Measurements from ENCODE around the gene PTPRD. TPM values are rescaled to one million over a fixed set of nuclear protein-coding genes. Genes with fewer than 3 reads are reported as not detected.

PTPRD gene
- total and polyA plus RNA-seq, 2 of the 4 experiments (the other 2 are of a cell fraction), result 0.07 to 0.18 TPM

DNA sequence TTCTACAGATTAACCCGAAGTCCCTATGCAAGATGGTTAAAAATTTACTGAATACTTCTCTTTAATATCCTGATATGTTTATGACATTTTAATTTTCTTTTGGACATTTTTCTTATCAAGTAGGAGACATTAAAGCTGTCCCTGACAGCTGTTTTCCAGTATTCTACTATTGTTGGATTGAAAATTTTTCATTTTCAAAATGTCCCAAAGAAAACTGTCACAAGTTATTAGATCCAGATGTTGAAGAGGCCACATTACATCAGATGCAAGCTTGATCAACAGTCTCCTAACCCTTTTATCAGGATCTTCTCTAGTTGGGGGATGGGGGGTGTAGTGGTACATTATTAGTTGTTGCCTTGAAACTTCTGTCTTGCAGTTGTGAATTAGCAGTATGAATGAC is 1410.5 kb downstream of the PTPRD start:
- intact Hi-C loops (cut with micrococcal nuclease), result no loop called here
- no peaks in the 10 kb centered on the region for H3K9me1 ChIP-seq (ENCODE audit: insufficient read depth, low read length)
- dilution Hi-C loops (cut with HindIII; ENCODE audit: low sequenced_read_pairs, unreplicated experiment), result no loop called here

More for the DNA sequence above, 1410.5 kb downstream of the PTPRD start:
- Histone ChIP-seq H3K18ac (ENCODE audit: low read depth, low read length) (no peak overlapping the region), H2BK20ac (ENCODE audit: low read depth, low read length) (no peak overlapping the region), H2AK9ac (replicated peaks; ENCODE audit: low read depth, low read length, poor library complexity) (no peak overlapping the region), H3K27me3 (ENCODE audit: control insufficient read depth, insufficient read depth, low read length) (no peaks in the 10 kb centered on the region), H3K9me3 (ENCODE audit: control insufficient read depth, insufficient read depth, low read length) (peaks cover 5% of the 10 kb centered on the region), H2BK5ac (ENCODE audit: low read depth, low read length, poor library complexity, severe bottlenecking) (no peak overlapping the region), H4K91ac (ENCODE audit: insufficient read depth, low read depth, low read length) (no peak overlapping the region), H3K27ac (ENCODE audit: insufficient read depth, low read length) (no peak overlapping the region), H3K4me2 (ENCODE audit: low read depth, low read length) (no peak overlapping the region), H3K79me1 (ENCODE audit: low read depth in 1 of 2, low read length in 2 of 2) (no peaks in the 10 kb centered on the region), H3K23ac (ENCODE audit: low read depth, low read length) (no peak overlapping the region), H3K14ac (replicated peaks; ENCODE audit: low read depth, low read length) (no peak overlapping the region), H2BK15ac (ENCODE audit: low read depth, low read length) (no peak overlapping the region), H3K4me3 (ENCODE audit: insufficient read depth, low read depth, low read length) (no peak overlapping the region), H3K4ac (ENCODE audit: low read depth, low read length) (no peak overlapping the region), H4K8ac (ENCODE audit: low read depth in 2 of 2, low read length in 2 of 2) (no peak overlapping the region), H2AK5ac (ENCODE audit: low read depth, low read length) (no peak overlapping the region), H4K20me1 (ENCODE audit: insufficient read depth, low read length) (no peaks in the 10 kb centered on the region), H2BK120ac (ENCODE audit: low read depth, low read length) (no peak overlapping the region), H3K36me3 (ENCODE audit: control insufficient read depth, insufficient read depth, low read length) (no peaks in the 10 kb centered on the region), H3K56ac (ENCODE audit: extremely low read depth, insufficient read depth, low read length) (no peak overlapping the region), H2AFZ (replicated peaks; ENCODE audit: low read length, poor library complexity) (no peak overlapping the region), H3K4me1 (ENCODE audit: control insufficient read depth, insufficient read depth, low read length) (no peaks in the 10 kb centered on the region), H4K5ac (ENCODE audit: low read depth, low read length) (no peak overlapping the region), H3K9ac (ENCODE audit: low read depth, low read length) (no peak overlapping the region)
- ChIA-PET CTCF (no interaction called here), POLR2A (ENCODE audit: unreplicated experiment) (no interaction called here)
- TF ChIP-seq RFX5 (IDR thresholded peaks at IDR 0.05; ENCODE audit: low read depth, low read length) (no peak), MXI1 (IDR thresholded peaks at IDR 0.05; ENCODE audit: borderline replicate concordance, low read depth, low read length) (no peak), CEBPB (IDR thresholded peaks at IDR 0.05; ENCODE audit: low read depth, low read length) (no peak), MAFK (IDR thresholded peaks at IDR 0.05; ENCODE audit: low read depth, low read length) (no peak), BHLHE40 (IDR thresholded peaks at IDR 0.05; ENCODE audit: low read depth, low read length) (no peak), NFE2L2 (IDR thresholded peaks at IDR 0.05; ENCODE audit: low read depth, low read length) (no peak), MAZ (IDR thresholded peaks at IDR 0.05; ENCODE audit: borderline replicate concordance, low read depth, low read length) (no peak), SMC3 (IDR thresholded peaks at IDR 0.05; ENCODE audit: low read depth, low read length) (no peak), CHD1 (IDR thresholded peaks at IDR 0.05; ENCODE audit: low read depth, low read length) (no peak), POLR2A (IDR thresholded peaks at IDR 0.05; ENCODE audit: low read depth, low read length) (no peak)
- TF ChIP-seq, protein P1, sequence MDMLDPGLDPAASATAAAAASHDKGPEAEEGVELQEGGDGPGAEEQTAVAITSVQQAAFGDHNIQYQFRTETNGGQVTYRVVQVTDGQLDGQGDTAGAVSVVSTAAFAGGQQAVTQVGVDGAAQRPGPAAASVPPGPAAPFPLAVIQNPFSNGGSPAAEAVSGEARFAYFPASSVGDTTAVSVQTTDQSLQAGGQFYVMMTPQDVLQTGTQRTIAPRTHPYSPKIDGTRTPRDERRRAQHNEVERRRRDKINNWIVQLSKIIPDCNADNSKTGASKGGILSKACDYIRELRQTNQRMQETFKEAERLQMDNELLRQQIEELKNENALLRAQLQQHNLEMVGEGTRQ (IDR thresholded peaks at IDR 0.05; ENCODE audit: low read depth, low read length), result no peak
- TF ChIP-seq, protein P2, sequence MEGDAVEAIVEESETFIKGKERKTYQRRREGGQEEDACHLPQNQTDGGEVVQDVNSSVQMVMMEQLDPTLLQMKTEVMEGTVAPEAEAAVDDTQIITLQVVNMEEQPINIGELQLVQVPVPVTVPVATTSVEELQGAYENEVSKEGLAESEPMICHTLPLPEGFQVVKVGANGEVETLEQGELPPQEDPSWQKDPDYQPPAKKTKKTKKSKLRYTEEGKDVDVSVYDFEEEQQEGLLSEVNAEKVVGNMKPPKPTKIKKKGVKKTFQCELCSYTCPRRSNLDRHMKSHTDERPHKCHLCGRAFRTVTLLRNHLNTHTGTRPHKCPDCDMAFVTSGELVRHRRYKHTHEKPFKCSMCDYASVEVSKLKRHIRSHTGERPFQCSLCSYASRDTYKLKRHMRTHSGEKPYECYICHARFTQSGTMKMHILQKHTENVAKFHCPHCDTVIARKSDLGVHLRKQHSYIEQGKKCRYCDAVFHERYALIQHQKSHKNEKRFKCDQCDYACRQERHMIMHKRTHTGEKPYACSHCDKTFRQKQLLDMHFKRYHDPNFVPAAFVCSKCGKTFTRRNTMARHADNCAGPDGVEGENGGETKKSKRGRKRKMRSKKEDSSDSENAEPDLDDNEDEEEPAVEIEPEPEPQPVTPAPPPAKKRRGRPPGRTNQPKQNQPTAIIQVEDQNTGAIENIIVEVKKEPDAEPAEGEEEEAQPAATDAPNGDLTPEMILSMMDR (conservative IDR thresholded peaks at IDR 0.05; ENCODE audit: low read depth, low read length), result no peak
- TF ChIP-seq, protein P3, sequence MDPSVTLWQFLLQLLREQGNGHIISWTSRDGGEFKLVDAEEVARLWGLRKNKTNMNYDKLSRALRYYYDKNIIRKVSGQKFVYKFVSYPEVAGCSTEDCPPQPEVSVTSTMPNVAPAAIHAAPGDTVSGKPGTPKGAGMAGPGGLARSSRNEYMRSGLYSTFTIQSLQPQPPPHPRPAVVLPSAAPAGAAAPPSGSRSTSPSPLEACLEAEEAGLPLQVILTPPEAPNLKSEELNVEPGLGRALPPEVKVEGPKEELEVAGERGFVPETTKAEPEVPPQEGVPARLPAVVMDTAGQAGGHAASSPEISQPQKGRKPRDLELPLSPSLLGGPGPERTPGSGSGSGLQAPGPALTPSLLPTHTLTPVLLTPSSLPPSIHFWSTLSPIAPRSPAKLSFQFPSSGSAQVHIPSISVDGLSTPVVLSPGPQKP (IDR thresholded peaks at IDR 0.05; ENCODE audit: borderline replicate concordance, low read depth, low read length), result no peak
- WGBS, 2 experiments (ENCODE audit: extremely low coverage in 2 of 2, insufficient read length in 1 of 2), result no CpG with 5 or more reads among the region's 1 CpG
- no TSS peak for BruUV-seq (replicated peaks)
- in situ Hi-C loops (cut with MboI; ENCODE audit: low sequenced_read_pairs), result no loop called here
- ATAC-seq (ENCODE audit: low read depth), result no peak
- DNase-seq, result no peak
